ENCODE results near the gene ZNF280D. TPM values are rescaled to one million over a fixed set of nuclear protein-coding genes. Genes with fewer than 3 reads are reported as not detected.
"Not testable (repeated sequence)": the region's sequence is repeated elsewhere in the genome, so short reads cannot be mapped to it uniquely, and the experiment has no call there.

ZNF280D gene
- total RNA-seq, 1 donor from 2014 or later: 24.0 TPM

GRCh38 chr15:56724232-56724631 is 9.1 kb downstream of the ZNF280D start:
- intact Hi-C loops (cut with micrococcal nuclease): no loop called here
- DNase-seq (ENCODE audit: low spot score): no peak
- peaks cover 15% of the 10 kb centered on the region for H3K9me3 Mint-ChIP-seq
- H3K27ac Mint-ChIP-seq: no peak overlapping the region
- H3K4me1 Mint-ChIP-seq (ENCODE audit: low read depth): peaks cover 49% of the 10 kb centered on the region
- peaks cover 58% of the 10 kb centered on the region for H3K36me3 Mint-ChIP-seq (ENCODE audit: low read depth)
- H3K4me3 Mint-ChIP-seq (ENCODE audit: low read depth): no peak overlapping the region
- H3K27me3 Mint-ChIP-seq (ENCODE audit: low read depth): no peaks in the 10 kb centered on the region

DNA sequence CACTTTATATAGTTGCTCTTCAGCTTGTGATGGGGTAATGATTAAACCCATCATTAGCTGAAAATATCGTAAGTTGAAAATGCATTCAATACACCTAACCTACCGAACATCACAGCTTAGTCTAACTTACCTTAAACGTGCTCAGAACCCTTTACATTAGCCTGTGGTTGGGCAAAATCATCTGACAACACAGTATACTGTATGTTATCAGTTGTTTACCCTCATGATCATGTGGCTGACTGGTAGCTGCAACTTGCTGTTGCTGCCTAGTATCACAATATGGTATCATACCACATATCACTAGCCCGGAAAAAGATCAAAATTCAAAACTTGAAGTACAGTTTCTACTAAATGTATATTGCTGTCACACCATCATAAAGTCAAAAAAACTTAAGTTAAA is 9.5 kb downstream of the ZNF280D start:
- peaks cover 15% of the 10 kb centered on the region for H3K9me3 Mint-ChIP-seq
- no peak overlapping the region for H3K27ac Mint-ChIP-seq
- H3K27me3 Mint-ChIP-seq (ENCODE audit: low read depth): no peaks in the 10 kb centered on the region
- H3K4me3 Mint-ChIP-seq (ENCODE audit: low read depth): no peak overlapping the region
- H3K36me3 Mint-ChIP-seq (ENCODE audit: low read depth): peaks cover 53% of the 10 kb centered on the region
- DNase-seq (ENCODE audit: low spot score): no peak
- H3K4me1 Mint-ChIP-seq (ENCODE audit: low read depth): peaks cover 46% of the 10 kb centered on the region
- intact Hi-C loops (cut with micrococcal nuclease): no loop called here

GRCh38 chr15:56719774-56720555 is 13.3 kb downstream of the ZNF280D start:
- H3K27ac Mint-ChIP-seq: no peak overlapping the region
- no peaks in the 10 kb centered on the region for H3K27me3 Mint-ChIP-seq (ENCODE audit: low read depth)
- H3K9me3 Mint-ChIP-seq: peaks cover 15% of the 10 kb centered on the region
- H3K36me3 Mint-ChIP-seq (ENCODE audit: low read depth): peaks cover 36% of the 10 kb centered on the region
- intact Hi-C loops (cut with micrococcal nuclease): no loop called here
- no peak for DNase-seq (ENCODE audit: low spot score)
- H3K4me3 Mint-ChIP-seq (ENCODE audit: low read depth): no peak overlapping the region
- H3K4me1 Mint-ChIP-seq (ENCODE audit: low read depth): peaks cover 45% of the 10 kb centered on the region

GRCh38 chr15:56719021-56719612 is 14.2 kb downstream of the ZNF280D start:
- H3K4me3 Mint-ChIP-seq (ENCODE audit: low read depth): no peak overlapping the region

DNA sequence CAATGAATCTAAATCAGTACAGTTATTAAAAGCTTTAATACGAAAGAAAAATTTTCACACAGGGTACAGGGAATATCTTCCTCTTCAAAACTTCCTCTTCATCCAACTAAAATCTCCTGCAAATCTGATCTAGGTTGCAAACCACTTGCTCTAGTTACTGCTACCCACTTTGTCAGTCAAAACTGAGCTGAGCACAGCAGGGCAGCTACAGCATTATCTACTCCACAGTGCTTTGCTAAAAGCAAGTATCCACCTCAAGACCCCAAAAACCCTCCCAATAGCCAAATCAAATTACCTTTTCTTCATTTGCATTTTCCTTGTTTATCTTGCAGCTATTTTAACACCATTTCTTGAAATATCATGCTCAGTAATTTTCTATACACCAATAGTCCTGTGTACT is 14.7 kb downstream of the ZNF280D start:
- H3K27me3 Mint-ChIP-seq (ENCODE audit: low read depth): no peaks in the 10 kb centered on the region
- peaks cover 32% of the 10 kb centered on the region for H3K4me1 Mint-ChIP-seq (ENCODE audit: low read depth)

More at GRCh38 chr15:56719021-56719612, 14.2 kb downstream of the ZNF280D start:
- no peak for DNase-seq (ENCODE audit: low spot score)
- no peak overlapping the region for H3K27ac Mint-ChIP-seq
- intact Hi-C loops (cut with micrococcal nuclease): no loop called here
- H3K36me3 Mint-ChIP-seq (ENCODE audit: low read depth): peaks cover 32% of the 10 kb centered on the region
- H3K9me3 Mint-ChIP-seq: peaks cover 15% of the 10 kb centered on the region
- no peaks in the 10 kb centered on the region for H3K27me3 Mint-ChIP-seq (ENCODE audit: low read depth)
- peaks cover 38% of the 10 kb centered on the region for H3K4me1 Mint-ChIP-seq (ENCODE audit: low read depth)

GRCh38 chr15:56716334-56716733 is 17.0 kb downstream of the ZNF280D start:
- H3K27me3 Mint-ChIP-seq (ENCODE audit: low read depth): no peaks in the 10 kb centered on the region
- peaks cover 6% of the 10 kb centered on the region for H3K9me3 Mint-ChIP-seq
- no peak for DNase-seq (ENCODE audit: low spot score)
- intact Hi-C loops (cut with micrococcal nuclease): no loop called here
- H3K36me3 Mint-ChIP-seq (ENCODE audit: low read depth): peaks cover 14% of the 10 kb centered on the region
- H3K27ac Mint-ChIP-seq: no peak overlapping the region
- H3K4me3 Mint-ChIP-seq (ENCODE audit: low read depth): no peak overlapping the region
- H3K4me1 Mint-ChIP-seq (ENCODE audit: low read depth): peaks cover 23% of the 10 kb centered on the region

More for the DNA sequence above, 14.7 kb downstream of the ZNF280D start:
- H3K36me3 Mint-ChIP-seq (ENCODE audit: low read depth): peaks cover 26% of the 10 kb centered on the region
- intact Hi-C loops (cut with micrococcal nuclease): no loop called here
- H3K9me3 Mint-ChIP-seq: peaks cover 15% of the 10 kb centered on the region
- H3K4me3 Mint-ChIP-seq (ENCODE audit: low read depth): no peak overlapping the region
- DNase-seq (ENCODE audit: low spot score): no peak
- H3K27ac Mint-ChIP-seq: no peak overlapping the region

DNA sequence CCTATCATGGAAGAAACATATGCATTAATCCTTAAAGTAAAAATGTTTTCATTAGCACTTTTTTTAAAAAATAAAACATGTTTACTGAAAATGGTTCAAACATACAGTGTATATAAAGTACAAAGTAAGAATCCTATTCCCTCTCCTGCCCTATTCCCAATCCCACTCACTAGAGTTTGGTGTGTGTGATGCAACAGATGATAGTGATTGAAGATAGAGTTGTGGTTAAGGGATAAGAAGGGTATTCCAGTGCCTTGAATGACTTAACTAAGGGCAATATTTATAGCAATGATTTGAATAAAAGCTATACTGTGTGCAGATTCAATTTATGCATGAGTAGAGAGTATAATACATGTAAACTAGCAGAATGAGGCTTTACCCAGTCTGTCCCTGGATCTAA is 18.1 kb downstream of the ZNF280D start:
- peaks cover 18% of the 10 kb centered on the region for H3K4me1 Mint-ChIP-seq (ENCODE audit: low read depth)

GRCh38 chr15:56709502-56709901 is 23.8 kb downstream of the ZNF280D start:
- H3K4me1 Mint-ChIP-seq (ENCODE audit: low read depth); DNase-seq (ENCODE audit: low spot score); H3K27me3 Mint-ChIP-seq (ENCODE audit: low read depth); H3K4me3 Mint-ChIP-seq (ENCODE audit: low read depth); H3K9me3 Mint-ChIP-seq; intact Hi-C loops (cut with micrococcal nuclease); H3K27ac Mint-ChIP-seq: not testable (repeated sequence)
- peaks cover 24% of the 10 kb centered on the region for H3K36me3 Mint-ChIP-seq (ENCODE audit: low read depth)

More for the DNA sequence above, 18.1 kb downstream of the ZNF280D start:
- DNase-seq (ENCODE audit: low spot score): no peak
- Mint-ChIP-seq H3K27me3 (ENCODE audit: low read depth) (no peaks in the 10 kb centered on the region), H3K27ac (no peak overlapping the region), H3K36me3 (ENCODE audit: low read depth) (peaks cover 10% of the 10 kb centered on the region), H3K9me3 (no peaks in the 10 kb centered on the region), H3K4me3 (ENCODE audit: low read depth) (no peak overlapping the region)
- intact Hi-C loops (cut with micrococcal nuclease): no loop called here

DNA sequence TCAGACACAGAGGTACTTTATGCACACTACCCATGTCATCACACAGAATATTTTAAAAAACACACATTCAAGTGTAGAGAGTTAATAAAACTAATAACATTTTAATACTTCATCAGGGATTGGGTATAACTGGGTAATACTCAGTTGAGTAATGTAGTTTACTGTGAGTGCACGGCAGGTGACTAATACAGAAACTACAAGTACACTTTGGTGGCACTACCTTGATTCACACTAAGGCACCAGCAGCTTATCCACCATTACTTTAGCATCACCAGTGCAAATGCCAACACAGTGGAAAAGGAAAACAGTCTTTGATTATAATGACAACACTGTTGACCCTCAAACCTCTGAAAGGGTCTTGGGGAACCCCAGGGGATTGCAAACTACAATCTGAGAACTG is 33.6 kb downstream of the ZNF280D start:
- DNase-seq (ENCODE audit: low spot score): no peak
- intact Hi-C loops (cut with micrococcal nuclease): no loop called here
- H3K4me1 Mint-ChIP-seq (ENCODE audit: low read depth): peaks cover 1% of the 10 kb centered on the region

DNA sequence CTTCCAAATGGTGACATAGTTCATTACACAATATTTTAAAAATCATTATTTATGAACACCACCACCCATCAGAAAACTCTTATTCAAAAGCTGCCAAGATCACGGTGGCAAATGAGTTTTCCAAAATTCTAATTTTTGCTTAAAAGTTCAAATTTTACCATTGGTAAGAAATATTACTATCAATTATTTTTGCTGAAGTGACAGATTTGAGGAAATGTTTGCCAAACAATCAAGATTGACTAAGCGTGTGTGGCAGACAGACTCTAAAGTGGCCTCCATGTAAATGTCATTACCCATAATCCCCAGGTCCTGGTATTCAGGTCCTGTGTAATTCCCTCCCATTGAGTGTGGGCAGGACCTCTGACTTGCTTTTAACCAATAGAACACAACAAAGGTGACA is 35.0 kb downstream of the ZNF280D start:
- no peak overlapping the region for H3K27ac Mint-ChIP-seq
- H3K36me3 Mint-ChIP-seq (ENCODE audit: low read depth): peaks cover 37% of the 10 kb centered on the region
- no peak for DNase-seq (ENCODE audit: low spot score)
- no peaks in the 10 kb centered on the region for H3K9me3 Mint-ChIP-seq
- intact Hi-C loops (cut with micrococcal nuclease): no loop called here
- H3K27me3 Mint-ChIP-seq (ENCODE audit: low read depth): no peaks in the 10 kb centered on the region
- H3K4me1 Mint-ChIP-seq (ENCODE audit: low read depth): peaks cover 8% of the 10 kb centered on the region
- no peak overlapping the region for H3K4me3 Mint-ChIP-seq (ENCODE audit: low read depth)

More for the DNA sequence above, 33.6 kb downstream of the ZNF280D start:
- H3K27me3 Mint-ChIP-seq (ENCODE audit: low read depth): no peaks in the 10 kb centered on the region
- H3K4me3 Mint-ChIP-seq (ENCODE audit: low read depth): no peak overlapping the region
- no peak overlapping the region for H3K27ac Mint-ChIP-seq
- peaks cover 42% of the 10 kb centered on the region for H3K36me3 Mint-ChIP-seq (ENCODE audit: low read depth)
- no peaks in the 10 kb centered on the region for H3K9me3 Mint-ChIP-seq

GRCh38 chr15:56693761-56694160 is 39.5 kb downstream of the ZNF280D start:
- no peak overlapping the region for H3K27ac Mint-ChIP-seq
- no peak for DNase-seq (ENCODE audit: low spot score)
- H3K4me3 Mint-ChIP-seq (ENCODE audit: low read depth): no peak overlapping the region
- intact Hi-C loops (cut with micrococcal nuclease): no loop called here
- peaks cover 7% of the 10 kb centered on the region for H3K36me3 Mint-ChIP-seq (ENCODE audit: low read depth)
- H3K9me3 Mint-ChIP-seq: no peaks in the 10 kb centered on the region
- no peaks in the 10 kb centered on the region for H3K27me3 Mint-ChIP-seq (ENCODE audit: low read depth)
- H3K4me1 Mint-ChIP-seq (ENCODE audit: low read depth): peaks cover 7% of the 10 kb centered on the region

- H3K4me1 Mint-ChIP-seq (ENCODE audit: low read depth): peaks cover 7% of the 10 kb centered on the region
Measured at GRCh38 chr15:56690733-56691132, 42.6 kb downstream of the ZNF280D start.

DNA sequence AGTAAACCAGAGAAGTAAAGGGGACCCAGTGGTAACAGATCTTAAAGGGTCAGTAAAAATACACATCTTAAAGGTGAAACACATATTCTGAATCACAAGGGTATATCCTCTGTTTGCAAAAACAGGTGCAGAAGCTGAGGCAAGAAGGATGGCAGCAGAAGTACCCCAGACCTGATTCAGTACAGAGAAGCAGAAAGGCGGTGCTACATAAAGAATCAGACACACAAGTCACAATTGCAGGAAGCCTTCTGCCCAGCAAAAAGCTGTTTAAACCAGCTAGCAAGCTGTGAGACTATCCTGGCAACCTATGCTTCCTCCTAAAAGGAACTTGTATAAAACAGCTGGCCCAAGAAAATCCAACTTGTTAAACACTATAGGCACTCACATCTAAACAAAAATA is 49.4 kb downstream of the ZNF280D start:
- no peak overlapping the region for H3K27ac Mint-ChIP-seq

More at GRCh38 chr15:56690733-56691132, 42.6 kb downstream of the ZNF280D start:
- Mint-ChIP-seq H3K27me3 (ENCODE audit: low read depth) (no peaks in the 10 kb centered on the region), H3K36me3 (ENCODE audit: low read depth) (peaks cover 7% of the 10 kb centered on the region), H3K27ac (no peak overlapping the region), H3K4me3 (ENCODE audit: low read depth) (no peak overlapping the region), H3K9me3 (no peaks in the 10 kb centered on the region)
- DNase-seq (ENCODE audit: low spot score): no peak
- intact Hi-C loops (cut with micrococcal nuclease): no loop called here

More for the DNA sequence above, 49.4 kb downstream of the ZNF280D start:
- Mint-ChIP-seq H3K4me1 (ENCODE audit: low read depth) (no peaks in the 10 kb centered on the region), H3K4me3 (ENCODE audit: low read depth) (no peak overlapping the region), H3K27me3 (ENCODE audit: low read depth) (no peaks in the 10 kb centered on the region), H3K36me3 (ENCODE audit: low read depth) (peaks cover 10% of the 10 kb centered on the region), H3K9me3 (no peaks in the 10 kb centered on the region)
- intact Hi-C loops (cut with micrococcal nuclease): no loop called here
- DNase-seq (ENCODE audit: low spot score): no peak
